HG03064 (cell line): ENCODE results near the gene PIAS4.

ENCODE experiments used
- ATAC-seq: cut with Tn5 transposase; IDR thresholded peaks from one replicate; pipeline ENCODE4 v1.9.1; 2021; ENCODE audit warnings: low read depth; ENCODE audit not compliant: unreplicated experiment

Gene PIAS4

GRCh38 chr19:4016903-4017638 is 9.5 kb downstream of the PIAS4 start:
- ATAC-seq: no peak

- ATAC-seq: no peak
These were observed 10.6 kb downstream of the PIAS4 start for GRCh38 chr19:4018140-4018613.

DNA sequence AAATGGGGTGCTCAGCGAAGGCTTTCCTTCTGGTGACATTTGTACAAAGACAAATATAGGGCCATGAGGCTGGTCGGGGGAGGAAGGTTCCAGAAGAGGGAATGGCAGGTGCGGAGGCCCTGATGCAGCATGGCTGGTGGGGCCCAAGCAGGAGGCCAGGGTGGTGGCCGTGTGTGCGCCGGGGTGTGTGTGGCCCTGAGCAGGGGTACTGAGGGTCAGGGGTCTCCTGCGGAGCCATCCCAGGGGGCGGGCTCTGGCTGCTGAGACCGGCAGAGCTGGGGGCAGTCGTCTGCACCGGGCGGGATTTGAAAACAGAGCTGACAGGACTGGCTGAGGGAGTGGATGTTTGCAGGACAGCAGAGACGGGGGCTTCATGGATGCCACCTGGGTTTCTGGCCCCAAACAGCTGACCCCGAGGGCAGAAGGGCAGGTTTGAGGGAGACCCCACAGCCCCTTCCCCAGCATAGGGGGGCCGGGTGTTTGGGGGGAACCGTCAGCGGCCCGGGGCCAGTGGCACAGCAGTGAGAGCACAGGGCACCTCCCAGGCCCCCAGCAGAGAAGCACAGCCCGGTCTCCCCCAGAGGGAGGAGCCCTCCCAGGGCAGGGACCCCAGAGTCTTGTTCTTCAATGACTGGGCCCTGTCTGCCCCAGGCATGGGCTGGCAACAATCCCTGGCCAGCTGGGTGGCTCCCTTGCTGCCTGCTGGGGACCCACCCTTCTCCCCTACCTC is 11.4 kb downstream of the PIAS4 start:
- ATAC-seq: no peak

DNA sequence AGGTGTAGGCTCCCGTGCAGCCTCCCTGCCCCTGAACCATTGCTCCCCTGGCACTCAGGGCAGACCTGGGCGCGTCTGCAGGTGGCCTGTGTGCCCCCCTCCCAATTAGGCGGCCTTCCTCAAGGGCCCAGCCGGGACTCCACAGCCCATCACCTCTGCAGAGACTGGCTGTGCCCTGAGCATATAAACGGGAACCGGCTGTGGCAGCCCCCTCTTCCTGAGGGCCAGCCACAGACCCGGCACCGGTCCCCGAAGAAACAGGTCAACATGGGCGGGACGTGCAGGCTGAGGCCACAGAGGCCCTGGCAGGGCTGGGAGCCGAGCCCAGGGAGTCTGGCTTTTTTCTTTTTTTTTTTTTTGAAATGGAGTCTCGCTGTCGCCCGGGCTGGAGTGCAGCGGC is 12.0 kb downstream of the PIAS4 start:
- no peak for ATAC-seq

- ATAC-seq: no peak
These were observed 16.3 kb downstream of the PIAS4 start for GRCh38 chr19:4023600-4024398.

- ATAC-seq: no peak
These were observed 17.8 kb downstream of the PIAS4 start for GRCh38 chr19:4025317-4025716.

GRCh38 chr19:4027146-4027545 is 19.6 kb downstream of the PIAS4 start:
- no peak for ATAC-seq

- ATAC-seq: no peak
These were observed 21.1 kb downstream of the PIAS4 start for GRCh38 chr19:4028334-4029246.

GRCh38 chr19:4029247-4029614 is 21.7 kb downstream of the PIAS4 start:
- ATAC-seq: no peak

- ATAC-seq: no peak
These were observed 23.0 kb downstream of the PIAS4 start for GRCh38 chr19:4030552-4030951.

GRCh38 chr19:4030981-4031380 is 23.4 kb downstream of the PIAS4 start:
- no peak for ATAC-seq

DNA sequence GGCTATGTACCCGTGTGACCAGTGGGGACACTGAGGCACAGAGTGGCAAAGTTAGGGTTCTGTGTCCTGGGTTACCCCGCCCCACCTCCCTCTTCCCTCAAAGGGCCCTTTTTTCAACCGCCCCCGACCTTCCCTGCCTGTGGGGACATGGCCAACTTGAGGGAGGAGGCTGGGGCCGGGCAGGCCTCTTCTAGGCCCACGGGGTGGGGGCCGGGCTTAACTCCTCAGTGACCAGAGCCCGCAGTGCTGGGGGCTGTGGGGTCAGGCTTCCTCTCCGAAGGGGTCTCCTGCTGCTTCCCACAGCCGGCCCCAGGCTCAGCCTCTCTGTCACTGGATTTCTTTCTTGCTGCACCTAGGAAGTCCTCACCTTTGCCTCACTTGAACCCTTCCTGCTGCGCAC is 23.9 kb downstream of the PIAS4 start:
- no peak for ATAC-seq

GRCh38 chr19:4032436-4032835 is 24.9 kb downstream of the PIAS4 start:
- ATAC-seq: no peak

DNA sequence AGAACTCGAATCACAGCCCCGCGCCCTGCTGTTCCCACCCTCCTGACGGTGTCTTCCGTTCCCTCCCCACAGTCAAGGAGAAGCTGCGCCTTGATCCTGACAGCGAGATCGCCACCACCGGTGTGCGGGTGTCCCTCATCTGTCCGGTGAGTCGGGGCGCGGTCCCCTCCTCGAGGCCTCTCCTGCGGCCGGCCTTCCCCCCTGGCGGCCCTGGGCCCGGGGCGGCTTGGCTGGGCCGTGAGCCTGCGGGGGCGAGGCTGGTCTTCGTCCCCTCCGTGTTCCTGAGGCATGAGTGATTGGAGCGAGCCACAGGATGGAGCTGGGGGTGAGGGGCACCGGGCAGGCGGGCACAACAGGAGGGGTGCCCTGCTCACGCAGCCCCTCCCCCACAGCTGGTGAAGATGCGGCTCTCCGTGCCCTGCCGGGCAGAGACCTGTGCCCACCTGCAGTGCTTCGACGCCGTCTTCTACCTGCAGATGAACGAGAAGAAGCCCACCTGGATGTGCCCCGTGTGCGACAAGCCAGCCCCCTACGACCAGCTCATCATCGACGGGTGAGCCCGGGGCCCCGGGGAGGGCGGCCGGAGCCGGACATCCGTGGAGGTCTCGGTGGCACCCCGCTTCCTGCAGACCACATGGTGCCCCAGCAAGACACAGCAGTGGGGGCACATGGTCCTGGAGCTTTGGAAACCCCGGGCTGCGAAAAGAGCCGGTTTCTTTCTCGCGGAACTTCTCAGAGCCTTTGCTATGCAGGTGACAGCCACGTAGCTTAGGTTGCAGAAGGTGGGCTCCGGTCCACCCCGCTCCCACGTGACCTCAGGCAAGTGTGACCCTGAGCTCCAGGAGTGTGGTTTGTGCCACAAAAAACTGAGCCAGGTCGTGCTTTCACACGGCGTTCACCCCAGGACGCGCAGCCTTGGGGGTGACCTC is 25.8 kb downstream of the PIAS4 start:
- ATAC-seq: no peak

DNA sequence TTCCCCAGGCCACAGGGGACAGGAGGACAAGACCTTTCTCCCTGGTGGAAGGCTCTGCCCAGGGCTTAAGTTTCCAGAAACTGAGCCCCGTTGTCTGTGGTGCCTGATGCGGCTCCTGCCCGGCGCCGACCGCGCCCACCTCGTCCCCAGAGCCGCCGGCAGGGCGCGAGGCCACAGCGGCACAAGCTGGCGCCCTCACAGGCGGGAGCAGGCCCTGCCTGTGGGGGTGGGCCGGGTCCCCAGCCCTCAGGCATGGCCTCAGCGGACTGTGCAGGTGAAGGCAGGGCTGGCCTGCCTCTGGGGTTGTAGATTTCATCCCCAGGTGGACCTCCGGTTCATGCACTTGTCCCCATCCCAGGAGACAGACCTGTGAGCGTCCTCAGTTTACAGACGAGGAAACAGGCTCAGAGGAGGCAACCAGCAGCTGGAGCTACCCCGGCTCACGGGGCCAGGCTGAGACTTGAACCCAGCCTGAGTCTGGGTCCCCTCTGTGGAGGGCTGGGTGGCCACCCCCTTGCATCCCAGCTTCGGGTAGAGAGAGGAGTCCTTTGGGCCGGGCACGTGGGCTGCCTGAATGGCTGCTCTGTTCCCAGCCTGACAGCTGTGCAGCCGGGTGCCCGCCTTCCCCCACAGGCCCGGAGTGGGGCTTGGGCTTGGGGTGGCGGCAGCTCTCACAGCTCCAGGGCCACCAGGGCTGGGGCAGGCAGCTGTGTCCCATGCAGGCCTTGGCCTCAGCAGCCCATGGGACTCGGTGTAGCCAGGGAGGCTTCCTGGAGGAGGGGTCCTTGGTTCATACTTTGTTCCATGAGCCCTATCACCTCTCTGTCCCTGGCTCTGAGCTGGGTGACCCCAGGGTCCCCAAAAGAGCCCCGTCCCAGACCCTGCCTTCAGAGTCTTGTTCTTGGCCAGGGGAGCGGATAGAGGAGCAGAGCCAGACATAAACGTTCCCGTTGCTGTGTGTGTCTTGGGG is 26.8 kb downstream of the PIAS4 start:
- ATAC-seq: no peak

GRCh38 chr19:4035018-4035566 is 27.6 kb downstream of the PIAS4 start:
- no peak for ATAC-seq

- no peak for ATAC-seq
These were observed 28.0 kb downstream of the PIAS4 start for GRCh38 chr19:4035582-4035981.
